ENCODE results near the gene PSEN1.

Gene PSEN1

DNA sequence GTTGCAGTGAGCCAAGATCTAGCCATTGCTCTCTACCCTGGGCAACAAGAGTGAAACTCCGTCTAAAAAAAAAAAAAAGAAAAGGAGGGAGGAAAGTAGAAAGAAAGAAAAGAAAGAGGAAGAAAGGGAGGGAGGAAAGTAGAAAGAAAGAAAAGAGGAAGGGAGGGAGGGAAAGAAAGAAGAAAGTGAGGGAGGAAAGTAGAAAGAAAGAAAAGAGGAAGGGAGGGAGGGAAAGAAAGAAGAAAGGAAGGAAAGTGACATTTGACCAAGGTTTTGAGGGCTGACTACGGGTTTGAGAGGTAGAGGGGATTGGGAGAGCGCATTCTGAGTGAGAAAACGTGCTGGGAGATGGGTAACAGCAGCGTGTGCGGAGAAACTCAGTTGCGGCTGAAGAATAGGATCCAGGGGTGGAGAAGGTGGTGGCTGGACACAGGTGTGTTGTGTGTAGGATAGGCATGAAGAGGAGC, 100.5 kb downstream of the PSEN1 start:
- H3K4me3 ChIP-seq (ENCODE audit: low read length in 2 of 2): peak overlapping the region in 1 of 2 donors; percentile 59
- H3K27me3 ChIP-seq (ENCODE audit: control insufficient read depth in 2 of 2, insufficient read depth in 2 of 2, low read length in 2 of 2): peaks cover 15 to 29% of the 10 kb centered on the region in 2 donors
- H3K9me3 ChIP-seq (ENCODE audit: control insufficient read depth in 2 of 2, low read length in 2 of 2): no peaks in the 10 kb centered on the region
- peaks cover 29 to 34% of the 10 kb centered on the region in 2 donors for H3K4me1 ChIP-seq (ENCODE audit: control insufficient read depth in 2 of 2, insufficient read depth in 2 of 2, low read length in 2 of 2)
- no peak overlapping the region for H3K27ac ChIP-seq (ENCODE audit: low read depth in 2 of 2, low read length in 2 of 2)
- no peaks in the 10 kb centered on the region for H3K36me3 ChIP-seq (ENCODE audit: control insufficient read depth in 2 of 2, insufficient read depth in 2 of 2, low read length in 2 of 2)
- H3K9ac ChIP-seq (ENCODE audit: low read depth in 1 of 2, low read length in 2 of 2): no peak overlapping the region

- peaks cover 29 to 34% of the 10 kb centered on the region in 2 donors for H3K4me1 ChIP-seq (ENCODE audit: control insufficient read depth in 2 of 2, insufficient read depth in 2 of 2, low read length in 2 of 2)
- H3K9ac ChIP-seq (ENCODE audit: low read depth in 1 of 2, low read length in 2 of 2): peak within 1 kb of the TSS; percentile 15 to 45
- H3K36me3 ChIP-seq (ENCODE audit: control insufficient read depth in 2 of 2, insufficient read depth in 2 of 2, low read length in 2 of 2): no peaks in the 10 kb centered on the region
- H3K4me3 ChIP-seq (ENCODE audit: low read length in 2 of 2): peak within 1 kb of the TSS; percentile 56 to 59
- peak within 1 kb of the TSS in 1 of 2 donors; percentile 24 for H3K27ac ChIP-seq (ENCODE audit: low read depth in 2 of 2, low read length in 2 of 2)
- H3K9me3 ChIP-seq (ENCODE audit: control insufficient read depth in 2 of 2, low read length in 2 of 2): no peaks in the 10 kb centered on the region
- H3K27me3 ChIP-seq (ENCODE audit: control insufficient read depth in 2 of 2, insufficient read depth in 2 of 2, low read length in 2 of 2): peaks cover 15 to 29% of the 10 kb centered on the region in 2 donors
Measured at GRCh38 chr14:73237219-73237785, 101.0 kb downstream of the PSEN1 start, which contains the start of gene PAPLN. TSS of gene PAPLN (plus strand) at chr14:73237506. CDS start at chr14:73239779, 2,273 bp downstream.

GRCh38 chr14:73237786-73238423, 101.6 kb downstream of the PSEN1 start:
- Histone ChIP-seq H3K27ac (ENCODE audit: low read depth in 2 of 2, low read length in 2 of 2) (peak overlapping the region in 1 of 2 donors; percentile 24), H3K9ac (ENCODE audit: low read depth in 1 of 2, low read length in 2 of 2) (peak overlapping the region; percentile 15 to 45), H3K4me1 (ENCODE audit: control insufficient read depth in 2 of 2, insufficient read depth in 2 of 2, low read length in 2 of 2) (peaks cover 29 to 34% of the 10 kb centered on the region in 2 donors), H3K9me3 (ENCODE audit: control insufficient read depth in 2 of 2, low read length in 2 of 2) (no peaks in the 10 kb centered on the region), H3K4me3 (ENCODE audit: low read length in 2 of 2) (peak overlapping the region; percentile 56 to 59), H3K36me3 (ENCODE audit: control insufficient read depth in 2 of 2, insufficient read depth in 2 of 2, low read length in 2 of 2) (no peaks in the 10 kb centered on the region), H3K27me3 (ENCODE audit: control insufficient read depth in 2 of 2, insufficient read depth in 2 of 2, low read length in 2 of 2) (peaks cover 15 to 29% of the 10 kb centered on the region in 2 donors)

DNA sequence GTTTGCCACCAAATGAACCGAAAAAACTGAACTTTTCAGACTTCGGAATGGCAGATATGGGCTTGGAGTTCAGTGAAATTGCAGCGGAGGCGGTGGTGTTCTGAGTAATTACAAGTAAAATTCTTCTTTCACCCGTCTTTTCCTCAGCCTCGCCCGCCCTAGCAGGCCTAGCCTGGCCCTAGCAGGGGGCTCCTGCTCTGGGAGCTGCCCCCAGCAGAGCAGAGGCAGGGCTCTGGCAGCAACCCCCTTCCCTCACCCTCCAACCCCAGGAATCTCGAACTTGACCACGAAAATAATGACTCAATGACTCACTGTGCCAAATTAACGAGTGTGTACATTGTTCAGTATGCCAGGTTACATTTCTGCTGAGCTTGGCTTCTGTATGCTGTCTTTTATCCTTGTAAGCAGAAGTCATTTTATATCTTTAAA, 102.1 kb downstream of the PSEN1 start:
- Histone ChIP-seq H3K27me3 (ENCODE audit: control insufficient read depth in 2 of 2, insufficient read depth in 2 of 2, low read length in 2 of 2) (peaks cover 15 to 29% of the 10 kb centered on the region in 2 donors), H3K9me3 (ENCODE audit: control insufficient read depth in 2 of 2, low read length in 2 of 2) (no peaks in the 10 kb centered on the region), H3K4me3 (ENCODE audit: low read length in 2 of 2) (peak overlapping the region; percentile 56 to 59), H3K27ac (ENCODE audit: low read depth in 2 of 2, low read length in 2 of 2) (peak overlapping the region in 1 of 2 donors; percentile 24), H3K9ac (ENCODE audit: low read depth in 1 of 2, low read length in 2 of 2) (peak overlapping the region; percentile 15 to 45), H3K4me1 (ENCODE audit: control insufficient read depth in 2 of 2, insufficient read depth in 2 of 2, low read length in 2 of 2) (peaks cover 29 to 34% of the 10 kb centered on the region in 2 donors), H3K36me3 (ENCODE audit: control insufficient read depth in 2 of 2, insufficient read depth in 2 of 2, low read length in 2 of 2) (no peaks in the 10 kb centered on the region)

- H3K36me3 ChIP-seq (ENCODE audit: control insufficient read depth in 2 of 2, insufficient read depth in 2 of 2, low read length in 2 of 2): no peaks in the 10 kb centered on the region
- H3K27ac ChIP-seq (ENCODE audit: low read depth in 2 of 2, low read length in 2 of 2): no peak overlapping the region
- peaks cover 29 to 34% of the 10 kb centered on the region in 2 donors for H3K4me1 ChIP-seq (ENCODE audit: control insufficient read depth in 2 of 2, insufficient read depth in 2 of 2, low read length in 2 of 2)
- peaks cover 15 to 25% of the 10 kb centered on the region in 2 donors for H3K27me3 ChIP-seq (ENCODE audit: control insufficient read depth in 2 of 2, insufficient read depth in 2 of 2, low read length in 2 of 2)
- H3K4me3 ChIP-seq (ENCODE audit: low read length in 2 of 2): peak overlapping the region; percentile 6 to 23
- no peak overlapping the region for H3K9ac ChIP-seq (ENCODE audit: low read depth in 1 of 2, low read length in 2 of 2)
- no peaks in the 10 kb centered on the region for H3K9me3 ChIP-seq (ENCODE audit: control insufficient read depth in 2 of 2, low read length in 2 of 2)
Measured at GRCh38 chr14:73238941-73239340, 102.6 kb downstream of the PSEN1 start.

DNA sequence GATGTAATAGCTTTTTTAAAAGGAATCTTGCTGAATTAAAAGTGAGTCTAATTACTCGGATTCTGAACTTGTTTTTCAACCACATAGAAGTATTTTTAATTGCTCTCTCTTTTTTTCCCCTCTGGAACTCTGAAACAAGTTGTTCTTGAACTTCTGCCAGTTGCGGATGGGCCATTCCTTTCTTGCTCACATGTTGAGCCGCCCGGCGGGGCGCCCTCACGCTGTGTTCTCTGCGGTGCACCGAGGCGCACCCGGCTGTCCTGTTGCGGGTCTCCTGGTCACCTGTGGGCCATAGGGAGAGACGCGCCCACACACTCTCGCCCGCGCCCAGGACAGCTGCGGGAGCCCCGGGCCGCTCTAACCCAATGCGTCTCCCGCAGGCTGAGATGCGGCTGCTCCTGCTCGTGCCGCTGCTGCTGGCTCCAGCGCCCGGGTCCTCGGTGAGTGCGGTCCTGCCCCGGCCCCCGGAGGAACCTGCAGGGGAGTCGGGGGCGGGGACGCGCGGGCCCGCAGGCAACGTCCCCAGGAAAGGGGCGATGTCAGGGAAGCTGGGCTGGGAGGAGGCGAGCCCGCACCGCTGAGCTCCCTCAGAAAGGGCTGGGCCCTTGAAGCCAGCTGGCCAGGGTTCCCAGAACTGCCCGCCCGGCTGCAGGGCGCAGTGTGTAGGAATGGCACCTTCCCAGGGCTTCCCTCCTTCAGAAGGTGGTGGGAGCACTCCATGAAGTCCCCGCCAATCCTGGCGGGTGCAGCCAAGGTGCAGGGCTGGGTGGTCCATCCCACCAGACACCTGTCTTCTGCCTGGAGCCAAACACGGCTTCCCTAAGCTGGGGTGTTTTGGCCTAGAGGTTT, 103.3 kb downstream of the PSEN1 start:
- Histone ChIP-seq H3K27me3 (ENCODE audit: control insufficient read depth in 2 of 2, insufficient read depth in 2 of 2, low read length in 2 of 2) (peaks cover 12 to 24% of the 10 kb centered on the region in 2 donors), H3K4me1 (ENCODE audit: control insufficient read depth in 2 of 2, insufficient read depth in 2 of 2, low read length in 2 of 2) (peaks cover 29 to 34% of the 10 kb centered on the region in 2 donors), H3K9ac (ENCODE audit: low read depth in 1 of 2, low read length in 2 of 2) (no peak overlapping the region), H3K9me3 (ENCODE audit: control insufficient read depth in 2 of 2, low read length in 2 of 2) (no peaks in the 10 kb centered on the region), H3K4me3 (ENCODE audit: low read length in 2 of 2) (peak overlapping the region in 1 of 2 donors; percentile 15), H3K27ac (ENCODE audit: low read depth in 2 of 2, low read length in 2 of 2) (no peak overlapping the region), H3K36me3 (ENCODE audit: control insufficient read depth in 2 of 2, insufficient read depth in 2 of 2, low read length in 2 of 2) (no peaks in the 10 kb centered on the region)

- Histone ChIP-seq H3K27ac (ENCODE audit: low read depth in 2 of 2, low read length in 2 of 2) (no peak overlapping the region), H3K27me3 (ENCODE audit: control insufficient read depth in 2 of 2, insufficient read depth in 2 of 2, low read length in 2 of 2) (peaks cover 11 to 19% of the 10 kb centered on the region in 2 donors), H3K4me1 (ENCODE audit: control insufficient read depth in 2 of 2, insufficient read depth in 2 of 2, low read length in 2 of 2) (peaks cover 26 to 32% of the 10 kb centered on the region in 2 donors), H3K9ac (ENCODE audit: low read depth in 1 of 2, low read length in 2 of 2) (no peak overlapping the region), H3K9me3 (ENCODE audit: control insufficient read depth in 2 of 2, low read length in 2 of 2) (no peaks in the 10 kb centered on the region), H3K4me3 (ENCODE audit: low read length in 2 of 2) (no peak overlapping the region), H3K36me3 (ENCODE audit: control insufficient read depth in 2 of 2, insufficient read depth in 2 of 2, low read length in 2 of 2) (no peaks in the 10 kb centered on the region)
Measured at GRCh38 chr14:73240816-73241480, 104.6 kb downstream of the PSEN1 start.

- H3K27me3 ChIP-seq (ENCODE audit: control insufficient read depth in 2 of 2, insufficient read depth in 2 of 2, low read length in 2 of 2): peaks cover 11 to 19% of the 10 kb centered on the region in 2 donors
- peak overlapping the region in 1 of 2 donors; percentile 32 for H3K27ac ChIP-seq (ENCODE audit: low read depth in 2 of 2, low read length in 2 of 2)
- H3K4me1 ChIP-seq (ENCODE audit: control insufficient read depth in 2 of 2, insufficient read depth in 2 of 2, low read length in 2 of 2): peaks cover 26 to 32% of the 10 kb centered on the region in 2 donors
- no peaks in the 10 kb centered on the region for H3K36me3 ChIP-seq (ENCODE audit: control insufficient read depth in 2 of 2, insufficient read depth in 2 of 2, low read length in 2 of 2)
- no peak overlapping the region for H3K4me3 ChIP-seq (ENCODE audit: low read length in 2 of 2)
- H3K9me3 ChIP-seq (ENCODE audit: control insufficient read depth in 2 of 2, low read length in 2 of 2): no peaks in the 10 kb centered on the region
- no peak overlapping the region for H3K9ac ChIP-seq (ENCODE audit: low read depth in 1 of 2, low read length in 2 of 2)
Measured at GRCh38 chr14:73241481-73242165, 105.3 kb downstream of the PSEN1 start.

GRCh38 chr14:73242357-73242901, 106.1 kb downstream of the PSEN1 start:
- Histone ChIP-seq H3K27me3 (ENCODE audit: control insufficient read depth in 2 of 2, insufficient read depth in 2 of 2, low read length in 2 of 2) (peaks cover 11 to 15% of the 10 kb centered on the region in 2 donors), H3K4me1 (ENCODE audit: control insufficient read depth in 2 of 2, insufficient read depth in 2 of 2, low read length in 2 of 2) (peaks cover 22 to 27% of the 10 kb centered on the region in 2 donors), H3K9me3 (ENCODE audit: control insufficient read depth in 2 of 2, low read length in 2 of 2) (no peaks in the 10 kb centered on the region), H3K9ac (ENCODE audit: low read depth in 1 of 2, low read length in 2 of 2) (no peak overlapping the region), H3K36me3 (ENCODE audit: control insufficient read depth in 2 of 2, insufficient read depth in 2 of 2, low read length in 2 of 2) (no peaks in the 10 kb centered on the region), H3K4me3 (ENCODE audit: low read length in 2 of 2) (peak overlapping the region in 1 of 2 donors; percentile 45), H3K27ac (ENCODE audit: low read depth in 2 of 2, low read length in 2 of 2) (peak overlapping the region in 1 of 2 donors; percentile 32)

All from mucosa of rectum (tissue), 2 donors.